Limb (tissue), 2 donors: ENCODE measurements around the gene AGBL3.
A peak's percentile ranks its signal among the peaks of the same experiment; 100 is the strongest.
"Not testable (repeated sequence)": the region's sequence is repeated elsewhere in the genome, so short reads cannot be mapped to it uniquely, and the experiment has no call there.

ENCODE experiments used
- DNase-seq, 2 donors: peaks; one replicate each; pipeline ENCODE4 v3.0.0-alpha.2; 2016; ENCODE audit errors: extremely low spot score in 2 of 2

AGBL3 gene

DNA sequence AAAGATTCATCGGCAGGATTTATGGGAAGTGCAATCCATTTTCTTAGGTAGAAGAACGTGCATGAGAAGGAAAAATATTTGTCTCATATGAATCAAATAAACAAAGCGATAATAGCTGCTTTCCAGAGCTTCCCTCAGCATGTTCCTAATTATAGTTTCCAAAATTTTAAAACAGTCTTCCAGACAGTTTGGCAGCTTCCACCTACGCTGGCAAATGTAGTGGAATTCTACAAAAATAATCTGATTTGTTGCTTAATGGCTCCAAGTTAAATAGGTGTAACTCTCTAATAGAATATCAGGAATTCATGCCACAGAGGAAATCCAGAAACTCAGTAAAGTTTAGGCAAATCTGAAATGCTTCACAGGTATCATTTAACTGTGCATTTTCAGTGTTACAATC is 23.3 kb upstream of the AGBL3 start:
- DNase-seq = peak in 1 of 2 donors; percentile 50

DNA sequence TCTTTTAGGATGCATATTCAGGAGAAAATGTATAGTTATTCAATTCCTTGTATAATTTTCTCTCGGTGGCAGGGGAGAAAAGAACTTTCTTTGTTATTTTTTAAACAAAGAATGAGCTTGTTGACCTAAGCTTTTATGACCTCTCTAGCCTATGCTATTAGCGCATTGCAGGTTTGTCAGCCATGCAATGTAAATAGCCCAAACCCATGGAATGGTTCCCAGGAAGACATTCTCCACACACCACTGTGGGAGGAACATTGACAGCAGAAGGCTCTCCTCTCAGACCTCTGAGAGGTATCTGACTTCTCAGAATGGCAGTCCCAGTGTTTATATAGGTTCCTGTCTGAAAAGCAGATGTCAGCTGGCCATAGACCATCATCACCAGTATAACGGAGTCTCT is 19.6 kb upstream of the AGBL3 start:
- DNase-seq = no peak

DNA sequence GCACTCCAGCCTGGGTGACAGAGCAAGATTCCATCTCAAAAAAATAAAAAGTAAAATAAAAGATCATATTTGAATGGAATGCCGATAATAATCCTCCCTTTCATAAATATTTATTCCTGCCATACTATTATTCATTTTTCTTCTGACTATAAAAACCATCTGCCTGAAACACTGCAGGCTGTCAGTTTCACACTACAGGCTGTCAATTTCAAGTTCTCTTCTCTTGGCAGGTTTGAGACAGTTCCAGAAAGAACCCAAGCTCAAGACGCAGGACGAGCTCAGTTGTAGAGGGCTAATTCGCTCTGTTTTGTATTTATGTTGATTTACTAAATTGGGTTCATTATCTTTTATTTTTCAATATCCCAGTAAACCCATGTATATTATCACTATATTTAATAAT is 18.2 kb upstream of the AGBL3 start:
- DNase-seq = no peak

DNA sequence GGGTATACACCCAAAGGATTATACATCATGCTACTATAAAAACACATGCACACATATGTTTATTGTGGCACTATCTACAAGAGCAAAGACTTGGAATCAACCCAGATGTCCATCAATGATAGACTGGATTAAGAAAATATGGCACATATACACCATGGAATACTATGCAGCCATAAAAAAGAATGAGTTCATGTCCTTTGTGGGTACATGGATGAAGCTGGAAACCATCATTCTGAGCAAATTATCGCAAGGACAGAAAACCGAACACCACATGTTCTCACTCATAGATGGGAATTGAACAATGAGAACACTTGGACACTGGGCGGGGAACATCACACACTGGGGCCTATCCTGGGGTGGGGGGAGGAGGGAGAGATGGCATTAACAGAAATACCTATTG is 4.7 kb upstream of the AGBL3 start:
- DNase-seq = not testable (repeated sequence)

DNA sequence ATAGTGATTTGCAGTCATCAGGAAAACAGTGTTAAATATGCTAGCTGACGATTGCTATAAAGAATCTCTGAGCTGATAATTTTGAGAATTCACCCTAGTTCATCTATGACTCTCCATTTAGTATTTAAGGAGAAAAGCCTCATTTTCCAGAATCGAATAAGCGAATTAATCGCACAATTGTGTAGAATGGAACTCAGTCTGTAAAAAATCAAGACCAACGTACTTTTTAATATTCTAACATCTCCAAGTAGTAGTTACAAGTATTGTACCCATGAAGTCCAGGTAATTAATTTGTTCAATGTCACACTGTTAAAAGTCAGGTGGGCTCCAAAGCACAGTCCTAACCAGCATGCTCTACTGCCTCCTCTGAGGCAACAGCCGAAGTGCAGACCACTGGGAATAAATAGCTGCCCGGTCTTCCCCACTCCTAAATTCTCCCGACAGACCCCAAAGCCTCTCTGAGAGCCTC is 380 bp upstream of the AGBL3 start:
- DNase-seq = no peak

DNA sequence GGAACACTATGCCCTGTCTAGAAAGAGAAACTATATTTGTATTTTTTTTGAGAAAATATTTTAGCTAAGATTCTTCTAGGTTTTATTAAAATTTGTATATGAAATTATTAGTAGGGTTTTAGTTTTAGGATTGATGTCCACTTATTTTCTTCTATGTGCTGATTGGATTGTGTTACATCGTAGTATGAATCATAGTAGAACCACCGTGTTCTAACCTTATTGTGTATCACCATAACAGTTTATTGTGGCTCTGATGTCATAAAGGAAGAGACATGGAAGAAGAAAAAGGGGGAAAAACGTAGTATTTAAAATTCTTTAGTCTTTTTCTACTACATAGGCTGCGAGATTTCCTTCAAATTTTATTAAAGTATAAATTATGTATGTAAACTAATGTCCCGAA is 1.9 kb downstream of the AGBL3 start:
- DNase-seq = no peak

DNA sequence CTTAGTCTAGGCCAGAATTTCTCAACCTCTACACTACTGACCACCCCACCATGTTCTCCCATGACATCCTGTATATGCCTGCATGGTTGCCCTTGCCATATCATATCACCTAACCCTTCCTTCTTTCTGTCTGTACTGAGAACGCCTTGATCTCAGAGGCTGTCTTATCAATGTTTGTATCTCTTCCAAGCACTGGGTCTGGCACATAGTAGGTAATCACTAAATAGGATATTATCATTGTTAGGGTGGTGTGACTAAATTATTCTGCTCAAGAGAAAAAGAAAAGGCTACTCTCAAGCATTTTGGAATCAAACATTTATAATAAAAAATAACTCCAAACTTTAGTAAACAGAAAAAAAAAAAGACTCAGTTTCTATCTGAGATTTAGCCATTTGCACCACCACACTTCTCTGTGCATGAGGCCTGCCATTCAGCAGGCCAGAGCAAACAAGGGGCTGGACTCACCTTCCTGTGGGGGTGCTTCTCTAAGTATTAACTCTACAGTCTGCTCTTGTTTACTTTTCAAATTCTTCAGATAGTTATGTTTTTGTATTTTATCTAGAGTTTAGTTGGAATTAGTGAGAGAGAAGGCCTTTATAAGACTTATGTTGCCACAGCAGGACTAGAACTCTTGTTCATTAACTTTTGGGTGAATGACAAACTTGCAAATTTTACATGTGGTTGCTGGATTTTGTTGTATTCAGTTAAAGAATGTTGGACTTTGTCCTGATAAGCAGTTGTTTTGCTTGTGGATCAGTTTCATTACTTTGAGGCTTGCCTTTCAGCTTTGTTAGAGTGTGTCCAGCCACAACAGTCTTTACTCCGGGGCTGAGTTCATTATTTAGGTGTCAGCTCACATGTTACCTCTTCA is 5.4 kb downstream of the AGBL3 start:
- no peak for DNase-seq

DNA sequence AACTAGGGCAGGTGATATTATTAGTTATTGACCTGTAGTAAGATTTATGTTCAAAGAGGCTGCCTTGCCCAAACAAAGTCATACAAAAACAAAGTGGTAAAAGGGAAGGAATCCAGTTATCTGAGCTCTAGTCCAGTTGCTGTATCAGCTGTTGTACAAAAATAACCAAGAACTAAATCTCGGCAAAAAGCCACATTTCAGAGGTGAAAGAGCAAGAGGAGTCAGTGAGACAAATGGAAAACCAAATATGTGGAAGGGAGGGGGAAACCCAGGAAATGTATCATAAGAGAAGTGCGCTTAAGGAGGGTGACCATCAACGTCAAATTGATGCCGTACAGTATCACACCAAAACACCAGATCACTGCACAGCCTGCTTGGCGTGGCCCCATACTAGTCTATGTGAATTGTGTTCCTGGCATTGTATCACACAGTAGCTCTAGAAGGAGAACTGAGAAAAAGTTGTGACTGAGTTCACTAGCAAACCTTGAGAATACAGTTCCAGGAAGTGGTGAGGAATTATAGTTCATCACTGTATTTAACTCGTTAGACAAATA is 6.4 kb downstream of the AGBL3 start:
- no peak for DNase-seq

DNA sequence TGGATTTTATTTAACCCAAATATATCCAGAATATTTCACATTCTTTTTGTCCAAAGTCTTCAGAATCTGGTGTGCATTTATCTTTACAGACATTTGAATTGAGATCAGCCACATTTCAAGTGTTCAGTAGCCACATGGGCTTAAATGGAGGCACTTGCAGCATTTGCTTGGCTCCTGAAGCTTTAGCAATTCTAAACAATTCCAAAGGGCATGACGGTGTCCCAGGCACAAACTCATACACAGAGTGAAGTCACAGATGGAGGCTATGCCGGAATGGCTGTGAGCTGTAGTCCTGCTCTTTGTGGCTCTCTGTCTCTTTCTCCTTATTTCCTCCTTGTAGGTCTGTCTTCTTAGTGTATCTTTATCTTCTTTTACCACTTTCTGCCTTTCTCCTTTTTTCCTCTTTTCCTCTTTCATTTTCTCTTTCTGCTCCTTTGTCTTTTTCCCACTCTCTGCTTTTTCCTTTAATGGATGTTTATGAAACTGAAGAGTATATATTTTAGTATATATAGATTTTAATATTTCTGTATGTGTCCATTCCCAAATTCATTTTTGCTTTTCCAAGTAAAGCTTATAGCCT is 7.7 kb downstream of the AGBL3 start:
- no peak for DNase-seq

DNA sequence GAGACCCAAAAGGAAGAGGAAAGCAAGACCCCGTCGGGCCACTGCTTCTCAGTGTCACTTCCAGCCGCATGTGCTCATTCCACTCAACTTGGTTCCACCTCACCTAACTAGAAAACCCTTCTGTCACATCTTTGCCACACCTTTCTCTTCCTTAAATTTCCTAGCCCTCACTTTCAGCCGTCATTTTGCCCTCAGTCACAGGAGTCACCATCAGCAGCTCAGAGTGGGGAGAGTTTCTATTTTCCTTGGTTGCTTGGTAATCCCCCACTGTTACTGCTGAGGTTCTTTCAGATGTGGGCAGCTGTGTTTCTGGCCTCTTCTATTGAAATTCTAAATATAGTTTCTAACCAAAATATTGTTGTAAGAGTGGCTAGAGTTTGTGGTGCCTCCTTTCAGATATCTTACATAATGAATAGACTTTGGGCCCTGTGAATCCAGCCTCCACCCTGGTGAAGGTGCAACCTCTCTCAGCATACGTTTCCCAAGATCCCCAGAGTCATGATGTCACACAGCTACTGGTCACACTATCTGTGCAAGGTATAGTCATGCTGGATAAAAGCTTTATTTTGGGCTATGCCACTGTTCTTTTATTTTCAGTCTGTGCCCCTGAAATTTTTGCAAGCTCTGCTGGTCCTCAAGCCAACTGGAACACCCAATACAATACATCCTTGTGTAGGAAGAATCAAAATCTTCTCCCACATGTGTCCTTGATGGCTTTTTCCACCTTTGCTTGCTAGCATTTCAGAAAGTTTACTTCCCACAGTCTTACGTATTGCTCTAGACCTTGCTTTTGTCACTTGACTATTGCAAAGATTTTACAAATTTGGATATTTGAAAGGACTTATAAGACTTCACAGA is 9.2 kb downstream of the AGBL3 start:
- no peak for DNase-seq

DNA sequence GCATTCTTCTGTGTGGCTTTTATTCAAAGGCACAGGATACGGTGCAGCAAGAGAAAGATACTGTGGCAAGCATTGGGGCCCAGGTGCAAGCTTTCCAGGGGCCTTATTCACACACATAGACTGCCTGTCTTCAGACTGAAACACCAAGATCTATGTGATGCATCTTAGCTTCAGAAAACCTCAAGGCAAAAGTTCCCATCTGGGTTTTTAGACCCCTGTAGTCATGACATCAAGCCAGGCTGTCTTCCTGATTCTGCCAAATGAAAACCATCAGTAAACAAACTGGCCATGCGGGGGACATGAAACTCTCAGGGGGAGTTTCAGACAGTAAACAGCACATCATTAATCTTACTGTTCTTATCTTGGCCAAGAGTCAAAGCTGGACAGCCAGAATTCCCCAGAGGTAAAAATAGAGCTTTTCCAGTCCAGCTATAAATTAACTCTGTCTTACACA is 9.8 kb downstream of the AGBL3 start:
- DNase-seq = peak in 1 of 2 donors; percentile 26

DNA sequence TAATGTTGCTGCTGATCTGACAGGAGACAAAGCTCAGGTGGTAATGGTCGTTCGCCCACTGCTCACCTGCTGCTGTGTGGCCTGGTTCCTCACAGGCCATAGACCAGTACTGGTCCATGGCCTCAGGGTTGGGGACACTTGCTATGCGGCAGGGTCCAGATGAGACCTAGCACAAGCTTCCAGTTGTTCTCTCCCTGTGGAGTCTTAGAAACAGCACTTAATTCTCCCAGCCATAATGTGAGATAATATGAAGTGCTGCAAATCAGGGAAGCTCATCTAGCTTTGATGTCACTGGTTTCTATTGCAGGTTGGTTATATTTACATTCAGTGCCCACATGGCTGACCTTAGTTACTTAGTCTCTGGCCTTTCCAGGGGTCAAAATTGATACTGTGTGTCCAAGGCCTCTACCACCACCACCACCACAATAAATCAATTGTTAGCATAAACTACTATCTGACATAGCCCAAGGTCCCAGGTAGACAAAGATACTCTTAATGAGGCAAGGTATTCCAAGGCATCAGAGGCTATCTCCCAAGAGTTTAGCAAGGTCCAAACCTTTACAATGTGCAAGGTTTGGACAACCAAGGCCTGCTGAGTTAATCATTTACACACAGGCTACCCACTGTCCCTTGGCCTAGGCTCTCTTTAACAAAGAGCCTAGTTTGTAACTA is 11.0 kb downstream of the AGBL3 start:
- no peak for DNase-seq

DNA sequence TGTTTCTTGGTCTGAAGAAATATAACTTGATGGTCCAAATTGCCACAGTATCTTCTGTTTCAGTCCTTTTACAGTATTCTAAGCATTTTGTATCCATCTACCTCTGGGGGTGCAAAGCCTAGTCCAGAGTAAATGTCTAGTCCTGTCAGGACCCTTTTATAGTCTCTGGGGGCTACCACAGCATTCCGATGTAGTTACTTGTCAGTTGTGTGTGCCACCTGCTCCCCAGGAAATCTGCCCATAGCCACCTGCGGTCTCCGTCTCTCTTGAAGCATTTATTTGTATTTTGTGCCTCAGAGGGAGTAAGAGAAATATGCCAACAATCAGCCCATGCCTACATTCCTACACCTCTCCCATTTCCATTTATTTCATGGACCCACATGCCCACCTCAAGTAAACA is 12.8 kb downstream of the AGBL3 start:
- no peak for DNase-seq

DNA sequence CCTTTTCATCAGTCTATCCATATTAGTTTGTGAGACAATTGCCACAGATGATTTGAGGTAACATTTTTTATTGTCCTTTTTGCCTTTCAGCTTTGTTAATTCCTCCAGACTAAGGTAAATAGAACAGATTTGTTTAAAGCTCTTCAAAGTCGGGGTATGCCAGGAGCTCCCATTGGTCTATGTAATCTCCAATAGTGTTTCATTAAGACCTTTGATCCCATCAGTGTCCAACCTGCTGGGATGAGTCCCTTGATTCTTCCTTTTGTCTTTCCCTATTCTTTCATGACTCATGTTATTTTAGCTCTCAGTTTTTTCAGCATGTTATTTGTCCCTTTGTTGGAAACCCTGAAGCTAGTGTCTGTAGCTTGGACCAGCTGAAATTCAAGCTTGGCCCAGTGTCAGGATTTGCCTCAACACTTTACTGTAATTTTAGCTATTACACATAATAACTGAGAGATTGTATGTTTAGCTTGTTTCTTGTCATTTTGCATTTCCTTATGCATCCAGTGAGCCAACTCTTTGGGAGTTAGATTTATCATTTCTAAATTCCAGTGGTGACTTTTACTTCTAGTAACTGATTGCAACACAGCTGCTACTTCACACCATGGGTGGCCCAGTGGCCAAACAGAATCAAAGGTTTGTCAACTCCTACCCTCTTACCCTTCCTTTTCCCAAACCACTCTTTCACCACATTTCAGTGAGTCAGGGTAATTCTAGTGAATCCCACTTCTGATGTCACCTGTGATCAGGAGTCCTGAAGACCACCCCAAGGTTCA is 15.3 kb downstream of the AGBL3 start:
- no peak for DNase-seq

DNA sequence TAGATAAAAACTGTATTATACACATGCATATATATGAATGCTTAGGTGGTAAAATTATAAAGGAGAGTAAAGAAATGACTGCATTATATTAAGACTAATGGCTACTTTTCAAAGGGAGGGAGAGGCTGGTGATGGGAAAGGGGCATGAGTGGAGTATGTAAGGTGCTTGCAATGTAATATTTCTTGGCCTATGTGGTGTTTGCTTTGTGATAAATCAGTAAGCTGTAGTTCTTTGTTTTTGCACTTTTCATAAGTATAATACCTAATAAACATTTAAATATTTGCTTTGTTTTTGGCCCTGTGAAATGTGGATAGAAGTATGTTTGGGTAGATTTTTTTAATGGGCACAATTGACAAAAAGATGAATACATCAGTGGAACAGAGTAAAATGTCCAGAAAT is 25.9 kb downstream of the AGBL3 start:
- no peak for DNase-seq

DNA sequence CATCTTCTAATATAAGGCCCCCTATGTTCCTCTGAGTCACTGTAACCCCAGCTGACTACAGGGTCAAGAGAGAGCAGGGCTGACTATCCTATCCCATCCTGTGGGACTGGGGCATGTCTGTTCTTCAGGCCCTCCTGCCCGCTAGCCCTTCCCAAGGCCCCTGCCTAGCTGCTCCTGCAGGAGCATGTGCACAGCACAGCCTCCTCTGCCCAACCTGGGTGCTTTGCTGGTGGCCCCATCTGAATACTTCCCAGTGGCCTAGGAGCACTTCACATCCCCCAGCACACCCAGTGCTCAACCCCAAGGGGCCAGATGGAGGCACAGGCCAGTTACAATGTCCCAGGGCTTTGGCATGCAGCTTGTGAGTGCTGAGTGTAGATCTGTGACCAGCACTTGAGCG is 37.3 kb downstream of the AGBL3 start:
- DNase-seq = no peak

DNA sequence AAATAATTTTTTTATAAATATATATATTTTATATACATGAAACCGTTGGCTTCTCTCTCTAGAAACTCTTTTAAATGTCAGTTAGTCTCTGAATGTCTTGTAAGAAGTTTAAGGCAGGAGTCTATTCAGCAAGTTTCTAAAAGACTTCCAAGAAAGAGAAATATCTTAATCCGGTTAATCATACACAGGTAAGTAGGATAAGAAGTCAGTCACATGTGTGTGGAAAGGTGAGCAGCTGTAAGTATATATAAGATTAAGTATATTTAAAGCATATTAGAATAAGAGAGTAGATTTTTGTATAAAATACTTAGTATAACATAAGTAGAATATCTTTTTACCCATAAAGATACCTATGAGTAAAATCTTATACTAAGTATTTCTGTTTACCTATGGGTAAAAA is 48.9 kb downstream of the AGBL3 start:
- DNase-seq = no peak

DNA sequence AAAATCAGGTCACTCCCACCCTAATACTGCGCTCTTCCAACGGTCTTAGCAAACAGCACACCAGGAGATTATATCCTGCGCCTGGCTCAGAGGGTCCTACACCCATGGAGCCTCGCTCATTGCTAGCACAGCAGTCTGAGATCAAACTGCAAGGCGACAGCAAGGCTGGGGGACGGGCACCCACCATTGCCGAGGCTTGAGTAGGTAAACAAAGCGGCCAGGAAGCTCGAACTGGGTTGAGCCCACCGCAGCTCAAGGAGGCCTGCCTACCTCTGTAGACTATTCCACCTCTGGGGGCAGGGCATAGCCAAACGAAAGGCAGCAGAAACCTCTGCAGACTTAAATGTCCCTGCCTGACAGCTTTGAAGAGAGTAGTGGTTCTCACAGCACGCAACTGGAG is 80.7 kb downstream of the AGBL3 start:
- DNase-seq = not testable (repeated sequence)

DNA sequence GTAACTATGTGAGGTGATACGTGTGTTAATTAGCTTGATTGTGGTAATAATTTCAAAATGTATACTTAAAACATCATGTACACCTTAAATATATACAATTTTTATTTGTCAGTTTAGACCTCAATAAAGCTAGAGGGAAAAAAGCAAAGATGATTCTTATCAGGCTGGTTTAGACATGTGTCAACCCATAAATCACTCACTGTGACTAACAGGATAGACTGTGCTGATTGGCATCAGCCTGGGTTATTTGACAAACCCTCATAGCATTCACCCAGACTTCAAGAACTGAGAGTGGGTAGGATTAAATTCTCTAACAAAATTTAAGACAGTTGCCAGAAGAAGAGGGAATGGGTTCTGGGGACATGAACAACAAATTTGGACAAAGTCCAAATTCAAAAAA is 87.8 kb downstream of the AGBL3 start:
- DNase-seq = no peak

DNA sequence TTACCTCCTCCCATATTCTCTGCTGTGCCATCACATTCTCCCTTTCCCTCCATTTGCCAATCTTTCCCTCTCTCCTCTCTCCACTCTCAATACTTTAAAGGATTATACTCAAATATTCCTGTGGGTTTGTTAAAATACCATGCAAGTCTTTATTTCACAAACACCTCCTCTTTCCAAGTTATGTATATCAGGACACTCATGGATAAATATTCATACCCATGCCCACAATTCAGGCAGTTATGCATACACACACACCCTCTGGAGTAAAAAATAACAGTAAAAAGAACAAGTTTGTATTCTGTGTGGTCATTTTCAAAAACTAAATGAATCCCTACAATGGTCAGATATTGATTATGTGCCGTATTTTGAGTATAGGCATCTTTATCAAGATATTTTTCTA is 88.2 kb downstream of the AGBL3 start:
- DNase-seq = no peak
